HG03571 (cell line): ENCODE data around the gene CCDC81.
"Not testable (repeated sequence)": the region's sequence is repeated elsewhere in the genome, so short reads cannot be mapped to it uniquely, and the experiment has no call there.

ENCODE experiments used
- ATAC-seq: cut with Tn5 transposase; IDR thresholded peaks from one replicate; pipeline ENCODE4 v1.9.1; 2021; ENCODE audit not compliant: unreplicated experiment

CCDC81 gene

GRCh38 chr11:86386746-86387145 is 12.1 kb downstream of the CCDC81 start:
- ATAC-seq: no peak

- ATAC-seq: no peak
Measured at GRCh38 chr11:86388198-86388597, 13.5 kb downstream of the CCDC81 start.

- no peak for ATAC-seq
Measured at GRCh38 chr11:86390487-86390886, 15.8 kb downstream of the CCDC81 start.

- ATAC-seq: no peak
Measured at GRCh38 chr11:86395061-86395551, 20.4 kb downstream of the CCDC81 start.

- ATAC-seq: no peak
Measured at GRCh38 chr11:86396396-86396795, 21.7 kb downstream of the CCDC81 start.

GRCh38 chr11:86397351-86397750 is 22.7 kb downstream of the CCDC81 start:
- no peak for ATAC-seq

GRCh38 chr11:86398106-86398505 is 23.4 kb downstream of the CCDC81 start:
- no peak for ATAC-seq

GRCh38 chr11:86403458-86403857 is 28.8 kb downstream of the CCDC81 start:
- no peak for ATAC-seq

GRCh38 chr11:86408845-86409244 is 34.2 kb downstream of the CCDC81 start:
- ATAC-seq: no peak

- no peak for ATAC-seq
Measured at GRCh38 chr11:86414032-86414431, 39.3 kb downstream of the CCDC81 start.

- no peak for ATAC-seq
Measured at GRCh38 chr11:86415026-86415425, 40.3 kb downstream of the CCDC81 start.

GRCh38 chr11:86416494-86416893 is 41.8 kb downstream of the CCDC81 start:
- no peak for ATAC-seq

GRCh38 chr11:86416951-86417350 is 42.3 kb downstream of the CCDC81 start:
- not testable (repeated sequence) for ATAC-seq

- no peak for ATAC-seq
Measured at GRCh38 chr11:86418106-86418505, 43.4 kb downstream of the CCDC81 start.

GRCh38 chr11:86418513-86418912 is 43.8 kb downstream of the CCDC81 start:
- ATAC-seq: no peak

GRCh38 chr11:86418917-86419316 is 44.2 kb downstream of the CCDC81 start:
- no peak for ATAC-seq

GRCh38 chr11:86421946-86422345 is 47.3 kb downstream of the CCDC81 start:
- no peak for ATAC-seq

GRCh38 chr11:86422371-86422770 is 47.7 kb downstream of the CCDC81 start:
- no peak for ATAC-seq

GRCh38 chr11:86423488-86423887 is 48.8 kb downstream of the CCDC81 start:
- not testable (repeated sequence) for ATAC-seq

- no peak for ATAC-seq
Measured at GRCh38 chr11:86427441-86427840, 52.8 kb downstream of the CCDC81 start.

GRCh38 chr11:86431258-86431657 is 56.6 kb downstream of the CCDC81 start:
- no peak for ATAC-seq

GRCh38 chr11:86433361-86434095 is 58.8 kb downstream of the CCDC81 start:
- ATAC-seq: not testable (repeated sequence)

GRCh38 chr11:86435711-86436110 is 61.0 kb downstream of the CCDC81 start:
- ATAC-seq: no peak
